Keratinocyte (primary cell): ENCODE data around the gene PPFIA1.

Experiments
- CTCF ChIP-seq, 3 experiments: IDR thresholded peaks in 1 of 3; conservative IDR thresholded peaks in 1 of 3; optimal IDR thresholded peaks in 1 of 3; 2 replicates in 2 of 3; 3 replicates in 1 of 3; pipeline versions ENCODE3 to v1.5.1; 2011; ENCODE audit warnings: low read length in 3 of 3, mild to moderate bottlenecking in 3 of 3, moderate library complexity in 2 of 3, control low read depth in 1 of 3, inconsistent platforms in 1 of 3; ENCODE audit not compliant: insufficient read depth in 2 of 3; ENCODE audit errors: extremely low read depth in 1 of 3
- EZH2 ChIP-seq: IDR thresholded peaks from one replicate; pipeline ENCODE4 v1.6.1; 2012; ENCODE audit warnings: inconsistent platforms, mild to moderate bottlenecking, low read length, moderate library complexity

GRCh38 chr11:70411713-70412452 lies 141.4 kb downstream of the PPFIA1 start:
- TF ChIP-seq EZH2 = no peak
- no peak for TF ChIP-seq CTCF (optimal IDR thresholded peaks at IDR 0.05 in 1 of 3, IDR thresholded peaks at IDR 0.05 in 1 of 3, conservative IDR thresholded peaks at IDR 0.05 in 1 of 3; ENCODE audit: extremely low read depth in 1 of 3, insufficient read depth in 2 of 3, low read length in 3 of 3)
